DOHH2 (cell line): ENCODE measurements around the gene ASXL2.
"Not testable (repeated sequence)": the region's sequence is repeated elsewhere in the genome, so short reads cannot be mapped to it uniquely, and the experiment has no call there.

ENCODE experiments used
- H3F3A ChIP-seq: fragments of 200-600 bp; sonication (generic), shearing (Covaris generic); 2 replicates; pipeline ENCODE4 v1.6.0; 2016; ENCODE audit warnings: antibody characterized with exemption, mild to moderate bottlenecking; ENCODE audit not compliant: control insufficient read depth, insufficient read depth
- H3K27ac ChIP-seq: fragments of 200-600 bp; sonication (generic); 2 replicates; pipeline ENCODE4 v1.5.1; 2014; ENCODE audit warnings: low read depth, mild to moderate bottlenecking, low read length, moderate library complexity
- H3K27me3 ChIP-seq: fragments of 200-600 bp; sonication (generic); 2 replicates; pipeline ENCODE4 v1.6.1; 2014; ENCODE audit warnings: mild to moderate bottlenecking, low read length, mixed read lengths; ENCODE audit not compliant: control insufficient read depth
- H3K36me3 ChIP-seq: fragments of 200-600 bp; sonication (generic); 2 replicates; pipeline ENCODE4 v1.6.1; 2014; ENCODE audit warnings: mild to moderate bottlenecking, low read length, moderate library complexity, mixed read lengths; ENCODE audit not compliant: control insufficient read depth
- H3K4me1 ChIP-seq: fragments of 200-600 bp; sonication (generic); 2 replicates; pipeline ENCODE4 v1.6.1; 2014; ENCODE audit warnings: mild to moderate bottlenecking, low read length, mixed read lengths; ENCODE audit not compliant: control insufficient read depth
- H3K4me2 ChIP-seq: fragments of 200-600 bp; sonication (generic); 2 replicates; pipeline ENCODE4 v1.6.0; 2014; ENCODE audit warnings: mild to moderate bottlenecking, low read length, moderate library complexity
- H3K4me3 ChIP-seq: fragments of 200-600 bp; sonication (generic); 2 replicates; pipeline ENCODE4 v1.5.1; 2014; ENCODE audit warnings: mild to moderate bottlenecking, low read length, mixed read lengths
- H3K79me2 ChIP-seq: fragments of 200-600 bp; sonication (generic); 2 replicates; pipeline ENCODE4 v1.6.1; 2014; ENCODE audit warnings: mild to moderate bottlenecking, low read length, mixed read lengths; ENCODE audit not compliant: control insufficient read depth
- H3K9me2 ChIP-seq: fragments of 200-600 bp; sonication (generic); replicated peaks from 2 replicates; pipeline ENCODE4 v1.6.1; 2014; ENCODE audit warnings: mild to moderate bottlenecking, low read length, mixed read lengths; ENCODE audit not compliant: control insufficient read depth
- H3K9me3 ChIP-seq: fragments of 200-600 bp; sonication (generic); 2 replicates; pipeline ENCODE4 v1.6.1; 2014; ENCODE audit warnings: antibody characterized with exemption, low read length, mixed read lengths; ENCODE audit not compliant: control insufficient read depth, insufficient read depth
- H4K20me1 ChIP-seq: fragments of 200-600 bp; sonication (generic); 2 replicates; pipeline ENCODE4 v1.6.0; 2014; ENCODE audit warnings: low read depth, mild to moderate bottlenecking, antibody characterized with exemption, low read length, moderate library complexity; ENCODE audit not compliant: control insufficient read depth, insufficient read depth
- EZH2phosphoT487 ChIP-seq: fragments of 200-600 bp; sonication (generic); IDR thresholded peaks from 2 replicates; pipeline ENCODE4 v1.6.1; 2017; ENCODE audit warnings: borderline replicate concordance, mild to moderate bottlenecking, antibody characterized with exemption, low read length, moderate library complexity, mixed read lengths
- TF ChIP-seq, protein P1 (sequence below): fragments of 200-600 bp; sonication (generic); IDR thresholded peaks from one replicate; pipeline ENCODE4 v1.5.1; 2014; ENCODE audit warnings: antibody characterized with exemption, mild to moderate bottlenecking, low read depth, low read length; ENCODE audit not compliant: poor library complexity, severe bottlenecking

The ASXL2 gene

DNA sequence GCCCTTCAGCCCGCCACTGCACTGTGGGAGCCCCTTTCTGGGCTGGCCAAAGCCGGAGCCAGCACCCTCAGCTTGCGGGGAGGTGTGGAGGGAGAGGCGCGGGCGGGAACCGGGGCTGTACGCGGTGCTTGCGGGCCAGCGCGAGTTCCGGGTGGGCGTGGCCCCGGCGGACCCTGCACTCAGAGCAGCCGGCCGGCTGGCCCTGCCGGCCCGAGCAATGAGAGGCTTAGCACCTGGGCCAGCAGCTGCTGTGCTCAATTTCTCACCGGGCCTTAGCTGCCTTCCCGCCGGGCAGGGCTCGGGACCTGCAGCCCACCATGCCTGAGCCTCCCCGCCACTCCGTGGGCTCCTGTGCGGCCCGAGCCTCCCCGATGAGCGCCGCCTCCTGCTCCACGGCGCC, 37.1 kb upstream of the ASXL2 start:
- H3K4me1 ChIP-seq, H3K9me2 ChIP-seq, H3K79me2 ChIP-seq, H3K4me3 ChIP-seq, H3K4me2 ChIP-seq, H3K9me3 ChIP-seq, H3F3A ChIP-seq, H4K20me1 ChIP-seq, H3K36me3 ChIP-seq, H3K27ac ChIP-seq, H3K27me3 ChIP-seq: not testable (repeated sequence)

DNA sequence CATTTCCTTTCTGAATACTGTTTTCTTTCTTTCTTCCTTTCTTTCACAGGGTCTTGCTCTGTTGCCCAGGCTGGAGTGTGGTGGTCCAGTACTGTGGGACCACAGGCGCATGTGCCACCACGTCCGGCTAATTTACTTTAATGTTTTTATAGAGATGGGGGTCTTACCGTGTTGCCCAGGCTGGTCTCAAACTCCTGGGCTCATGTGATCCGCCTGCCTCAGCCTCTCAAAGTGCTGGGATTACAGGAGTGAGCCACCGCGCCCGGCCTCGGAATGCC, 35.3 kb upstream of the ASXL2 start:
- H3K27ac ChIP-seq, H3K4me3 ChIP-seq, H3K36me3 ChIP-seq, H3F3A ChIP-seq, H3K9me3 ChIP-seq, H3K4me2 ChIP-seq, H3K27me3 ChIP-seq, H4K20me1 ChIP-seq, H3K79me2 ChIP-seq, H3K9me2 ChIP-seq, H3K4me1 ChIP-seq: not testable (repeated sequence)

DNA sequence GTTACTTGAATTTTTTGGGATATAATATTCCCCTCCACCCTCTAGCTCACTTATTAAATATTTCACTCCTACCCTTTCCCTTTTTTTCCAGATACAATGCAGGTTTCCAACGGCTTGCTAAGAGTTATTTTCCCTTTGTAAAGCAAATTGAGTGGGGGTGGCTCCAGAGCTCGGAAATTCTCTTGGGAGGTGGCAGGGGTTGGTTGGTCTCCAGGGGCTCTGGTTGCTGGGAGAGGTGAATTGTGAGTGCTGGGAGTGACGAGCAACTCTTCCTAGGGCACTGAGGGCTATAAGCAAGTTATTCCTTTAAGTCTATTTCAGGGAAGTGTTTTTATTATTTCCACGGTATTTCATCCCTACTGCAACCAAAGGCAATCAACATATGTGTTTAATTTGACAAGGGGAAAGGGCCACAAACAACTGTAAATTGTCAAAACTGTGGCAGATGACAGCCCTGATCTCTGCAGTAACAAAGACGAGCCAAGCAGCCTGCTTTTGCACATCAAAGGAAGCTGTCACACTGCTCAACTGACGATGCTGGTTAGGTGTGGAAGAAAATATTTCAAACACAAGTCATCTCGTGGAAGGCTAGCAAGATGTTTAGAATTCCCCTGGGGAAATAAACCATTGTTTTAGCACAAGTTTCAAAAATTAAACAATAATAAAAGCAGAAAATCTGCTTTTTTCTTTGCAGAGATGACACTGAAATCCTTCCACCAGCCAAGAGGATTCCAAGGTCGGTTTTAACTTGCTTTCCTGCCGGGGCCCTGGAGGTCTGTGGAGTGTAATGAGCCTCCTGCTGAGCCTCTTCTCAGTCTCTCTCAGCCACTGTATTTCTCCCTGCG, 34.8 kb upstream of the ASXL2 start:
- H3K4me3 ChIP-seq = no peak overlapping the region
- no peak overlapping the region for H3K27ac ChIP-seq
- no peaks in the 10 kb centered on the region for H3K9me2 ChIP-seq
- TF ChIP-seq EZH2phosphoT487 = no peak
- TF ChIP-seq, protein P1, sequence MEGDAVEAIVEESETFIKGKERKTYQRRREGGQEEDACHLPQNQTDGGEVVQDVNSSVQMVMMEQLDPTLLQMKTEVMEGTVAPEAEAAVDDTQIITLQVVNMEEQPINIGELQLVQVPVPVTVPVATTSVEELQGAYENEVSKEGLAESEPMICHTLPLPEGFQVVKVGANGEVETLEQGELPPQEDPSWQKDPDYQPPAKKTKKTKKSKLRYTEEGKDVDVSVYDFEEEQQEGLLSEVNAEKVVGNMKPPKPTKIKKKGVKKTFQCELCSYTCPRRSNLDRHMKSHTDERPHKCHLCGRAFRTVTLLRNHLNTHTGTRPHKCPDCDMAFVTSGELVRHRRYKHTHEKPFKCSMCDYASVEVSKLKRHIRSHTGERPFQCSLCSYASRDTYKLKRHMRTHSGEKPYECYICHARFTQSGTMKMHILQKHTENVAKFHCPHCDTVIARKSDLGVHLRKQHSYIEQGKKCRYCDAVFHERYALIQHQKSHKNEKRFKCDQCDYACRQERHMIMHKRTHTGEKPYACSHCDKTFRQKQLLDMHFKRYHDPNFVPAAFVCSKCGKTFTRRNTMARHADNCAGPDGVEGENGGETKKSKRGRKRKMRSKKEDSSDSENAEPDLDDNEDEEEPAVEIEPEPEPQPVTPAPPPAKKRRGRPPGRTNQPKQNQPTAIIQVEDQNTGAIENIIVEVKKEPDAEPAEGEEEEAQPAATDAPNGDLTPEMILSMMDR = no peak
- H3K9me3 ChIP-seq = no peaks in the 10 kb centered on the region
- H3K36me3 ChIP-seq = no peaks in the 10 kb centered on the region
- H3K4me1 ChIP-seq = no peaks in the 10 kb centered on the region
- H3K27me3 ChIP-seq = no peaks in the 10 kb centered on the region; the same call in 1 of the 2 replicates
- no peaks in the 10 kb centered on the region for H4K20me1 ChIP-seq
- H3K4me2 ChIP-seq = no peak overlapping the region
- no peaks in the 10 kb centered on the region for H3K79me2 ChIP-seq
- H3F3A ChIP-seq = no peaks in the 10 kb centered on the region

DNA sequence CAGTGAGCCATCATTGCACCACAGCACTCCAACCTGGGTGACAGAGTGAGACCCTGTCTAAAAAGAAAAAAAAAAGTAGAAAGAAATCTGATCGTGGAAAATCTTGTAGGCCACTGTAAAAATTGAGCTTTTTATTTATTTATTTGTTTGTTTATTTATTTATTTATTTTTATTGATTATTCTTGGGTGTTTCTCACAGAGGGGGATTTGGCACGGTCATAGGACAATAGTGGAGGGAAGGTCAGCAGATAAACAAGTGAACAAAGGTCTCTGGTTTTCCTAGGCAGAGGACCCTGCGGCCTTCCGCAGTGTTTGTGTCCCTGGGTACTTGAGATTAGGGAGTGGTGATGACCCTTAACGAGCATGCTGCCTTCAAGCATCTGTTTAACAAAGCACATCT, 31.3 kb upstream of the ASXL2 start:
- H3K4me2 ChIP-seq, H3K9me2 ChIP-seq, H3K36me3 ChIP-seq, H3K27me3 ChIP-seq, H3K4me1 ChIP-seq, H3F3A ChIP-seq, H3K9me3 ChIP-seq, H3K27ac ChIP-seq, H3K79me2 ChIP-seq, H3K4me3 ChIP-seq, H4K20me1 ChIP-seq: not testable (repeated sequence)

DNA sequence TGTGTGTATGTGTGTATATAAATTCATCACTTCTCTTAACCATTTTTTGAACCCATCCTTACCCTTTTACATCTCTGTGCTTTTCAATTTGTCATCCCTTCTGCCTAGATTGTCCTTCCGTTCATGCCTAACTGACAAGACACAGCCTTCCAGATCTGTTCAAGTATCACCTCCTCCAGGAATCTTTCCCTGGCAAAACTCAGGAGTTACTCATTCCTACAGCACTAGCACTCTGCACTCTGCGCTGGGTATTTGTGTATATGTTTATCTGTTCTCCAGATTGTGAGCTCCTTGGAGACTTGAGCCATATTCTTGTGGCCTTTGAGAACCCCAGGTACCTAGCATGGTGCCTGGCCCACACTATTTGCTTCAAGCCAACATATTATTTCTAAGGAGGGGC, 26.8 kb upstream of the ASXL2 start:
- Histone ChIP-seq H3K4me2 (no peak overlapping the region), H3K9me3 (no peaks in the 10 kb centered on the region), H3K4me3 (no peak overlapping the region), H3K27me3 (peaks cover 4% of the 10 kb centered on the region; the same call in 1 of the 2 replicates), H4K20me1 (no peaks in the 10 kb centered on the region), H3K79me2 (no peaks in the 10 kb centered on the region), H3K36me3 (no peaks in the 10 kb centered on the region), H3K9me2 (no peaks in the 10 kb centered on the region), H3F3A (no peaks in the 10 kb centered on the region), H3K27ac (no peak overlapping the region), H3K4me1 (no peaks in the 10 kb centered on the region)
- TF ChIP-seq, protein P1 = no peak
- TF ChIP-seq EZH2phosphoT487 = no peak
